ENCODE measurements around the gene RANBP6.
"Not testable (repeated sequence)": the region's sequence is repeated elsewhere in the genome, so short reads cannot be mapped to it uniquely, and the experiment has no call there.

The RANBP6 gene

DNA sequence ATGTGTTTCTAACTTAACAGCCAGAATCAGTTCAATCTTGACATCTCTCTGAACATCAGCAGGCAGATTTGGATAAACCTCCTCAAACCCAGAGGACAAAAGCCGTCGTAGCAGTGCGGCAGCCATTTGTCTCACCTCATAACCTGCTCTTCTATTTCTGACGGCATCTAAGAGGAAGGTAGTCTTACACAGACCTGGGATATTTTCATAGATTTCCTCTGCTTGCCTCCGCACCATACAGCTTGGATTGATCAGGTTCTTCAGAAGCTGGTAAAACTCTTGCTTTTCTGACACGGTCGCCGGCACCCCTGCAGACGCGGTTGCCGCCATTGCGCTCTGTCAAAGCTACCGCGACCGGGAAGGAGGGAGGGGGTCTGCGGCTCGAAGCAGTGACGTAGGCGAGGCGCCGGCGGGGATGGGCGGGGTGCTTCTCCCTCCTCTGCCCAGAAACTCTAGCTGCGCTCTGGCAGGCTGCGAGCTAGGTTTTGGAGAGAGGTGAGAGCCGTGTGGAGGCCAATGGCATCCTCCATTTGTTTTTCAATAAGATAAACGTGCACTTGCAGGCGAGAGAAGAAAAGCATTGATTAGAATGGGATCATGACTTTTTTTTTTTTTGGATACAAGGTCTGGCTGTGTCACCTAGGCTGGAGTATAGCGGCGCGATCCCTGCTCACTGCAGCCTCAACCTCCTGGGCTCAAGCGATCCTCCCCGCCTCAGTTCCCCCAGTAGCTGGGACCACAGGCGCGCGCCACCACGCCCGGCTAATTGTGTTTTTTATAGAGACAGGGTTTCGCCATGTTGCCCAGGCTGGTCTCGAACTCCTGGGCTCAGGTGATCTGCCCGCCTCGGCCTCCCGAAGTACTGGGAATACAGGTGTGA is at the start of gene RANBP6:
Gene RANBP6 (minus strand): TSS at position 347 of the 880 bp plus-strand sequence. CDS start 17 bp downstream, at position 330.
- DNase-seq: peak; percentile 92

DNA sequence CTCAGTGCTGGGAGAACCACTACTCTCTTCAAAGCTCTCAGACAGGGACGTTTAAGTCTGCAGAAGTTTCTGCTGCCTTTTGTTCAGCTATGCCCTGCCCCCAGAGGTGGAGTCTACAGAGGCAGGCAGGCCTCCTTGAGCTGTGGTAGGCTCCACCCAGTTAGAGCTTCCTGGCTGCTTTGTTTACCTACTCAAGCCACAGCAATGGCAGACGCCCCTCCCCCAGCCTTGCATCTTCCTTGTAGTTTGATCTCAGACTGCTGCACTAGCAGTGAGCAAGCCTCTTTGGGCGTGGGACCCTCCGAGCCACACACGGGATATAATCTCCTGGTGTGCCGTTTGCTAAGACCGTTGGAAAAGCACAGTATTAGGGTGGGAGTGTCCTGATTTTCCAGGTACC is 47.7 kb upstream of the RANBP6 start:
- not testable (repeated sequence) for DNase-seq

DNA sequence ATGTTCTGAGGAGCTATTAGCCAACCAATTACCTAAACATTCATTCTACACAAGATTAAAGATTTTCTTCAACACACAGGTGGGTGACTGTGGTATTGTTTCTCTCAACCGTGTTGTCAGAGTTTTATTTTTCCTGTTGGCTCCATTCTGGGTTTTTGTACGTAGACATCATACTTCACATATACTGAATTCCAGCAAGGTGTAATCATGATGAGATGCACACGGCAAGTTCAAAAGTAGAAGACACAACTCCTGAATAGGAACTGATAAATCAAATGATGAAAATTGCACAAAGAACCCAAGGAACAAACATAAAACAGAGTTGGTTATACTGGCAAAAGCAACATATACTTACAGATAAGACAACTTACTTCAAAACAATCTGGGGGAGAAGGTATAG is 40.2 kb upstream of the RANBP6 start:
- DNase-seq: no peak

- peak; percentile 54 for DNase-seq
Measured at GRCh38 chr9:6055216-6055615, 39.8 kb upstream of the RANBP6 start.

GRCh38 chr9:6054280-6055099 is 39.1 kb upstream of the RANBP6 start:
- peak; percentile 70 for DNase-seq

DNA sequence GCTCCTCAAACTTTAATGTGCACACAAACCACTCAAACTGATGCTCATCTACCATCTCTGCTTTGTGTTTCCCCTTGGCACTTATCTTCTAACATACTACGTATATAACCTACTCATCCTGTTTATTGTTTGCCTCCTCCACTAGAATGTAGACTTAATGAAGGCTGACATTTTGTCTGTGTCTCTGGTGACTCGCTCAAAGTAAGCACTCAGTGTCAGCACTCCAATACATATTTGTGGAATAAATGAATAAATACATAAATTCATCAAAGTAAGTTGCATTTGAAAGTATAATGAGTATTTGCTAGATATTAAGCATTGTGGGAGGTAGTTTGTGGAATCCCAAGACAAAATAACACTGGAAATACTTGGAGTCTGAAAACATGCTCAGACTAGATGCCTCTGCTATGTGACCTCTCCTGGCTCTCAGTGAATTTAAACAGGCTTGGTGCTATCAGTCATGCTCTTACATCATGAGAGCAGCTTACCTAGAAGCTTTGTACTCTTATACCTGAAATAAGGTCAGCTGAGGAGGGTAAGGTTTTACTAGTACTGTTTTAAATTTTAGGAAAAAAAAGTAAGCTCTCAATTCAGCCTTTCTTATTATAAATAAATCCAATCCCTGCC is 37.0 kb upstream of the RANBP6 start:
- no peak for DNase-seq

DNA sequence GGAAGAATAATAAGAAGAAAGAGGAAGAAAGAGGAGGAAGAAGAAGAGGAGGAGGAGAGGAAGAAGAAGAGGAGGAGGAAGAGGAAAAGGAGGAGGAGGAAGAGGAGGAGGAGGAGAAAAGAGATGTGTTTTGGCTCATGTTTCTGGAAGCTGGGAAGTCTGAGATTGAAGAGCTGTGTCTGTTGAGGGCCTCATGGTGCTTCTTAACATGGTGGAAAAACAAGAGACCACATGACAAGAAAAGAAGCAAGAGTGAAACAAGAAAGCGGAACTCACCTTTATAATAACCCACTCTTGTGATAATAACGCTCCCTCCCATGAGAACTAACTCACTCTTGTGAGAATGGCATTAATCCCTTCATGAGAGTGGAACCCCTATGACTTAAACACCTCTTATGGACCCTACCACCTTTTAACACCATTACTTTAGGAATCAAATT is 36.1 kb upstream of the RANBP6 start:
- DNase-seq: no peak

GRCh38 chr9:6049798-6050197 is 34.4 kb upstream of the RANBP6 start:
- DNase-seq: peak; percentile 23

DNA sequence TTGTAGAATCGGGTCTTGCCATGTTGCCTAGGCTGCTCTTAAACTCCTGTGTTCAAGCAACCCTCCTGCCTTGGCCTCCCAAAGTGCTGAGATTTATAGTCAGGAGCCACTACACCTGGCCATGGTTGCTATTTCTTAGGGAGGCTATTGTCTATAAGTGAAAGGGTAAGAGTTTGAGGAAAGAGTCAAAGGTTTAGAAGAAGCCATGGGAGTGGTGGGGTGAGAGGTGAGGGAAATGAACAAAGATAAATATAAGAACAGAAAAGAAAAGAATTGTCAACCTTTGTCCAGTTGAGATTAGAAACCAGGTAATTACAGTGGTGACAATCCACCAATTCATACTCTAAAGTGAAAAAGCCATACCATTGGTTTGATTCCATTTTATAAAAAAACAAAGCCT is 32.6 kb upstream of the RANBP6 start:
- no peak for DNase-seq

DNA sequence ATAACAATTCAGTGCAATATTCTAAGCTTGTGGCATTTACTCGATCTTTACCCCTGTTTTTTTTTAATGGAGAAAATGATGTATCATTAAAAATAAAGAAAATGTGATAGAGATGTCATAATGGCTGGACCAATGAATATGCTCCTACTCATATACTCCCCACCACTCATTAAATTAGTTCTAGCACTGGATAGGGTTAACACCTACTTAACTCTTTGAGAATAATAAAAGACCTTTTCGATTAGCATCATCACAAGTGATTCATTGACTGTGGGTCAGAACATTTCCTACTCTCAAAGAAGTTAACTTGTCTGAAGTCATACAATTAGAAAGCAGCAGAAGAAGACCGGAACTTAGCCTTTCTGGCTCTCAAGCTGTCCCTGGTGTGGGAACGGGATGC is 31.6 kb upstream of the RANBP6 start:
- no peak for DNase-seq

- no peak for DNase-seq
Measured at GRCh38 chr9:6045364-6045763, 29.9 kb upstream of the RANBP6 start.

GRCh38 chr9:6040077-6040476 is 24.7 kb upstream of the RANBP6 start:
- no peak for DNase-seq

- no peak for DNase-seq
Measured at GRCh38 chr9:6036391-6036790, 21.0 kb upstream of the RANBP6 start.

- no peak for DNase-seq
Measured at GRCh38 chr9:6034954-6035353, 19.5 kb upstream of the RANBP6 start.

DNA sequence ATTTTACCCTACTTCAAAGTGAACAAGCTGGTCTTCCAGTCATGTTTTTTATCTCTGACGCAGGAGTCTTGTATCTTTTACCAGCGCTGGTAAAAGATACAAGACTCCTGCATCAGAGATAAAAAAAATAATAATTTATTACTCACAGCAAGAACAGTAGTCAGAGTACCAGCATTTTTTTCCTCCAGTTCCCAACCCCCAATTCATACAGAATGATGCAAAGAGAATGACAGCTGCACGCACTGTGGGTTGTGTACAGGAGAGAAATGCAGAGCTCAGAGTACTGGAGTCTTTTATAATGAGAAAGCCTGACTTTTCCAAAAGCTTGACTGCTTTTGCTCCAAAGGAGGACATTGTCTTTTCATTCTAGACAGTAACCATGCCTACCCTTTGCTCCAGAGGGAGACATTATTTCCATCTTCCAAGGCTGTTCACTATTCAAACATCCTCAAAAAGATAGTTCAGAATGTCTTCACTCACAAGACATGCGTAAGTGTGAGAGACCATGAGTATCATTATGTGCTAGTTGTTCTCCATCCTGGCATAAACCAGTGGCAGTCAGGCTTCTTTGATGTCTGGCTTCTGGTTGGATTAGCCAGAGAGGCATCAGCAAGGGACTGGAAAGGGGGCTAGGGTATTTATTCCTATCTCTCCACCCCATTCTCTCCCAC is 14.3 kb upstream of the RANBP6 start:
- no peak for DNase-seq

DNA sequence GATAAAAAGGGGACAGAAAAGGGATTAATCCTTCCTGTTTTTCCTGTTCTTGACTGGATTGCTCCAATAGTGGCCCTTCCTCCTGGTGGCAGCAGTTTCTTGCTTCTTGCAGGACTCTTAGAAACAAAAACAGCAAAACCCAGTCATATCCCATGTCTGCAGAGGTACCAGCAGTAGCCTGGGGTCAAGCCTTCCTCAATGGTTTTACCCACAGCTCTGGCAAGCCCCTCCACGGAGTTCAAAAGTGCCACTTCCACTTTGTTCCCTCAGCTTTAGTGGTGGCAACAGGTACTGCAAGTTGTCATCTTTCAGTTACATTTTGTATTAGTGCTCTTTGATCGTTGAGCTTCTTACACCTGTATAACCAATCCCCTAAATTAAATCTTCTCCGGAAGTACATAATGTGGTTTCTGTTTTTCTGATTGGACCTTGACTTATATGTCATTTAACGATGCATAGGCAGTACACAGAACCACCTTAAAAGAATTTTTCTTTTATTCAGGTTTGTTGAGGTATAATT is 8.7 kb upstream of the RANBP6 start:
- peak; percentile 12 for DNase-seq

- not testable (repeated sequence) for DNase-seq
Measured at GRCh38 chr9:6016975-6017374, 1.6 kb upstream of the RANBP6 start.

- DNase-seq: peak; percentile 36
Measured at GRCh38 chr9:6014670-6015270, 654 bp downstream of the RANBP6 start.

DNA sequence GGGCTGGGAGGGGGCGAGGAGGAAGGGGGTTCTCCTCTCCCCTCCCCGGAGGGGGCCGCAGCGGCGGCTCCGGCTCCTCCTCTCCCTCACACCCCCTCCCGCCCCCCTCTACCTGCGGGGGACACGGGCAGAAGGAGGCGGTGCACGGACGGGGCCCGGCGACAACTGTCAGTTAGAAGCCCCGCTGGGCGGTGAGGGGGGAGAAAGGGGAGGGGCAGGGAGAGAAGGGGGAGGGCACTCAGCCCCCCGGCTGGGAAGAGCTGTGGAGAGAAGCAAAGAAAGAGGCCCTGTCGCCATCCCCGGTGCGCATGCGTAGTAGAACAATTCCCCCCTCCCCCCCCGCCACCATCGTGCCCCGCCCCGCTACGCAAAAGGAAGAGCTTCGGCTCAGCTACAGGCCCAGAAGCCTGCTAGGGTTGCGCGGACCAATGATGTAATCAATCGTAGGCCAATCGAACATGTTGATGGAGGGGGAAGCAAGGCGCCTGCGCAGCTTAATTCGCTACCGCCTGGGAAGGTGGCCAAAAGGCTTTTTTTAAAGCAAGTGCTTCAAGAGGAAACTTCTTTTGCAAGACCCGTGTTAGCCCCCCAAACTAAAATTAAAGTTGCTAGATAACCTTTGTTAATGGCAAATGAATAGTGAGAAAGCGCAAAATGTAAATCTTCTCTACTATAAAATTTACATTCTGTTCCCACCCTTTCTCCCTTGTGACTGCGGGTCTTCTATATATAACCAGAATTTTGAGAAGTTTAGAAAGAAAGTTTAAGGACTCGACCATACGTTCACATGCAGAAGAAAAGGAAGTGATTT is 7.0 kb downstream of the RANBP6 start:
- peak; percentile 95 for DNase-seq

- DNase-seq: peak; percentile 77
Measured at GRCh38 chr9:6007770-6008168, 7.7 kb downstream of the RANBP6 start.
